ENCODE measurements around the gene PDCD1. TPM values are rescaled to one million over a fixed set of nuclear protein-coding genes. Genes with fewer than 3 reads are reported as not detected.

PDCD1 gene
- polyA plus RNA-seq, 1 donor = 0.31 TPM

GRCh38 chr2:241886840-241887447, 28.2 kb upstream of the PDCD1 start:
- WGBS (ENCODE audit: insufficient coverage, low lambda C conversion rate) = no CpG with 5 or more reads among the region's 19 CpGs
- no peak for DNase-seq
- no peaks in the 10 kb centered on the region for H3K36me3 ChIP-seq (ENCODE audit: control insufficient read depth, insufficient read depth, low read length)

GRCh38 chr2:241885946-241886643, 27.4 kb upstream of the PDCD1 start:
- Histone ChIP-seq H3K4me1 (ENCODE audit: control insufficient read depth, insufficient read depth, low read length) (peaks cover 9% of the 10 kb centered on the region), H3K27ac (ENCODE audit: low read length) (no peak overlapping the region), H3K36me3 (ENCODE audit: control insufficient read depth, insufficient read depth, low read length) (no peaks in the 10 kb centered on the region), H3K4me3 (ENCODE audit: low read length) (no peak overlapping the region), H3K9me3 (ENCODE audit: control insufficient read depth, low read depth, low read length) (no peaks in the 10 kb centered on the region), H3K27me3 (ENCODE audit: control insufficient read depth, insufficient read depth, low read length) (no peaks in the 10 kb centered on the region)
- DNase-seq = no peak
- 80% methylated on average over 2 of the region's 15 CpGs for WGBS (ENCODE audit: insufficient coverage, low lambda C conversion rate)

More at GRCh38 chr2:241886840-241887447, 28.2 kb upstream of the PDCD1 start:
- Histone ChIP-seq H3K4me1 (ENCODE audit: control insufficient read depth, insufficient read depth, low read length) (peaks cover 6% of the 10 kb centered on the region), H3K9me3 (ENCODE audit: control insufficient read depth, low read depth, low read length) (no peaks in the 10 kb centered on the region), H3K27me3 (ENCODE audit: control insufficient read depth, insufficient read depth, low read length) (no peaks in the 10 kb centered on the region), H3K4me3 (ENCODE audit: low read length) (no peak overlapping the region), H3K27ac (ENCODE audit: low read length) (no peak overlapping the region)

GRCh38 chr2:241885291-241885945, 26.7 kb upstream of the PDCD1 start:
- no CpG with 5 or more reads among the region's 16 CpGs for whole genome bisulfite sequencing (ENCODE audit: insufficient coverage, low lambda C conversion rate)
- H3K4me3 ChIP-seq (ENCODE audit: low read length) = no peak overlapping the region

GRCh38 chr2:241884951-241885290, 26.2 kb upstream of the PDCD1 start:
- no peaks in the 10 kb centered on the region for H3K36me3 ChIP-seq (ENCODE audit: control insufficient read depth, insufficient read depth, low read length)
- H3K4me1 ChIP-seq (ENCODE audit: control insufficient read depth, insufficient read depth, low read length) = peaks cover 9% of the 10 kb centered on the region
- H3K9me3 ChIP-seq (ENCODE audit: control insufficient read depth, low read depth, low read length) = no peaks in the 10 kb centered on the region
- H3K27me3 ChIP-seq (ENCODE audit: control insufficient read depth, insufficient read depth, low read length) = no peaks in the 10 kb centered on the region
- WGBS (ENCODE audit: insufficient coverage, low lambda C conversion rate) = no CpG with 5 or more reads among the region's 8 CpGs
- no peak overlapping the region for H3K27ac ChIP-seq (ENCODE audit: low read length)
- no peak overlapping the region for H3K4me3 ChIP-seq (ENCODE audit: low read length)
- no peak for DNase-seq

More at GRCh38 chr2:241885291-241885945, 26.7 kb upstream of the PDCD1 start:
- H3K36me3 ChIP-seq (ENCODE audit: control insufficient read depth, insufficient read depth, low read length) = no peaks in the 10 kb centered on the region
- H3K9me3 ChIP-seq (ENCODE audit: control insufficient read depth, low read depth, low read length) = no peaks in the 10 kb centered on the region
- H3K27ac ChIP-seq (ENCODE audit: low read length) = no peak overlapping the region
- H3K27me3 ChIP-seq (ENCODE audit: control insufficient read depth, insufficient read depth, low read length) = no peaks in the 10 kb centered on the region
- H3K4me1 ChIP-seq (ENCODE audit: control insufficient read depth, insufficient read depth, low read length) = peaks cover 9% of the 10 kb centered on the region
- no peak for DNase-seq

- no peaks in the 10 kb centered on the region for H3K27me3 ChIP-seq (ENCODE audit: control insufficient read depth, insufficient read depth, low read length)
- peak; percentile 33 to 55 for DNase-seq
- peak overlapping the region; percentile 72 for H3K4me3 ChIP-seq (ENCODE audit: low read length)
- H3K9me3 ChIP-seq (ENCODE audit: control insufficient read depth, low read depth, low read length) = no peaks in the 10 kb centered on the region
- H3K4me1 ChIP-seq (ENCODE audit: control insufficient read depth, insufficient read depth, low read length) = peaks cover 9% of the 10 kb centered on the region
- H3K36me3 ChIP-seq (ENCODE audit: control insufficient read depth, insufficient read depth, low read length) = no peaks in the 10 kb centered on the region
- WGBS (ENCODE audit: insufficient coverage, low lambda C conversion rate) = no CpG with 5 or more reads among the region's 23 CpGs
- peak overlapping the region; percentile 71 for H3K27ac ChIP-seq (ENCODE audit: low read length)
Measured at GRCh38 chr2:241882091-241882625, 23.5 kb upstream of the PDCD1 start.

GRCh38 chr2:241880311-241881073, 21.8 kb upstream of the PDCD1 start:
- peak overlapping the region; percentile 72 for H3K4me3 ChIP-seq (ENCODE audit: low read length)
- H3K4me1 ChIP-seq (ENCODE audit: control insufficient read depth, insufficient read depth, low read length) = peaks cover 9% of the 10 kb centered on the region
- no peak for DNase-seq
- peak overlapping the region; percentile 77 for H3K27ac ChIP-seq (ENCODE audit: low read length)
- H3K36me3 ChIP-seq (ENCODE audit: control insufficient read depth, insufficient read depth, low read length) = no peaks in the 10 kb centered on the region
- no CpG with 5 or more reads among the region's 16 CpGs for WGBS (ENCODE audit: insufficient coverage, low lambda C conversion rate)
- H3K27me3 ChIP-seq (ENCODE audit: control insufficient read depth, insufficient read depth, low read length) = no peaks in the 10 kb centered on the region
- peaks cover 7% of the 10 kb centered on the region for H3K9me3 ChIP-seq (ENCODE audit: control insufficient read depth, low read depth, low read length)

GRCh38 chr2:241879326-241879725, 20.6 kb upstream of the PDCD1 start:
- Histone ChIP-seq H3K27ac (ENCODE audit: low read length) (no peak overlapping the region), H3K36me3 (ENCODE audit: control insufficient read depth, insufficient read depth, low read length) (no peaks in the 10 kb centered on the region), H3K27me3 (ENCODE audit: control insufficient read depth, insufficient read depth, low read length) (no peaks in the 10 kb centered on the region), H3K4me1 (ENCODE audit: control insufficient read depth, insufficient read depth, low read length) (peaks cover 9% of the 10 kb centered on the region), H3K4me3 (ENCODE audit: low read length) (no peak overlapping the region), H3K9me3 (ENCODE audit: control insufficient read depth, low read depth, low read length) (peaks cover 17% of the 10 kb centered on the region)
- no peak for DNase-seq
- no CpG with 5 or more reads among the region's 9 CpGs for WGBS (ENCODE audit: insufficient coverage, low lambda C conversion rate)

- Histone ChIP-seq H3K4me3 (ENCODE audit: low read length) (no peak overlapping the region), H3K27me3 (ENCODE audit: control insufficient read depth, insufficient read depth, low read length) (no peaks in the 10 kb centered on the region), H3K27ac (ENCODE audit: low read length) (no peak overlapping the region), H3K9me3 (ENCODE audit: control insufficient read depth, low read depth, low read length) (peaks cover 20% of the 10 kb centered on the region), H3K36me3 (ENCODE audit: control insufficient read depth, insufficient read depth, low read length) (no peaks in the 10 kb centered on the region), H3K4me1 (ENCODE audit: control insufficient read depth, insufficient read depth, low read length) (peaks cover 9% of the 10 kb centered on the region)
- DNase-seq = peak; percentile 59 to 60
- WGBS (ENCODE audit: insufficient coverage, low lambda C conversion rate) = no CpG with 5 or more reads among the region's 27 CpGs
Measured at GRCh38 chr2:241877989-241878970, 19.6 kb upstream of the PDCD1 start.

GRCh38 chr2:241877197-241877685, 18.5 kb upstream of the PDCD1 start:
- no CpG with 5 or more reads among the region's 16 CpGs for WGBS (ENCODE audit: insufficient coverage, low lambda C conversion rate)
- no peak overlapping the region for H3K27ac ChIP-seq (ENCODE audit: low read length)
- DNase-seq = no peak
- H3K4me1 ChIP-seq (ENCODE audit: control insufficient read depth, insufficient read depth, low read length) = peaks cover 6% of the 10 kb centered on the region
- no peaks in the 10 kb centered on the region for H3K36me3 ChIP-seq (ENCODE audit: control insufficient read depth, insufficient read depth, low read length)
- H3K4me3 ChIP-seq (ENCODE audit: low read length) = no peak overlapping the region
- peaks cover 28% of the 10 kb centered on the region for H3K9me3 ChIP-seq (ENCODE audit: control insufficient read depth, low read depth, low read length)
- H3K27me3 ChIP-seq (ENCODE audit: control insufficient read depth, insufficient read depth, low read length) = no peaks in the 10 kb centered on the region

All from large intestine (tissue), 3 donors.